Chondrocyte (in vitro differentiated cells): ENCODE results near the gene INTS7. TPM values are rescaled to one million over a fixed set of nuclear protein-coding genes. Genes with fewer than 3 reads are reported as not detected.

Source experiments
- DNase-seq: peaks from one replicate; pipeline ENCODE4 v3.0.0; 2021; ENCODE audit warnings: mixed read lengths, low spot score
- H3K27ac Mint-ChIP-seq: one replicate; pipeline ENCODE4 v1.8.0; 2021; ENCODE audit warnings: mild to moderate bottlenecking, moderate library complexity, mixed read lengths; ENCODE audit not compliant: unreplicated experiment
- H3K27me3 Mint-ChIP-seq: 2 replicates; pipeline ENCODE4 v1.8.0; 2021; ENCODE audit warnings: low read depth, mixed read lengths
- H3K36me3 Mint-ChIP-seq: 2 replicates; pipeline ENCODE4 v1.8.0; 2021; ENCODE audit warnings: low read depth, mixed read lengths
- H3K4me1 Mint-ChIP-seq: 2 replicates; pipeline ENCODE4 v1.8.0; 2021; ENCODE audit warnings: low read depth, mild to moderate bottlenecking, mixed read lengths
- H3K4me3 Mint-ChIP-seq: one replicate; pipeline ENCODE4 v1.8.0; 2021; ENCODE audit warnings: mild to moderate bottlenecking, moderate library complexity, mixed read lengths; ENCODE audit not compliant: unreplicated experiment
- H3K9me3 Mint-ChIP-seq: 2 replicates; pipeline ENCODE4 v1.8.0; 2021; ENCODE audit warnings: low read depth, mixed read lengths
- CTCF ChIP-seq: fragments of 200-600 bp; sonication (generic); IDR thresholded peaks from 2 replicates; pipeline ENCODE4 v1.5.0; 2021; ENCODE audit warnings: antibody characterized with exemption, mild to moderate bottlenecking, moderate library complexity
- total RNA-seq: library from RNA; stranded (reverse); gene quantifications from 3 replicates; pipeline ENCODE4 v1.2.1, GENCODE V29; 2021

Gene INTS7
- total RNA-seq, 1 donor from 2014 or later: 18.6 TPM

GRCh38 chr1:211910913-211911485 is 124.4 kb downstream of the INTS7 start:
- DNase-seq: no peak
- Mint-ChIP-seq H3K36me3 (no peaks in the 10 kb centered on the region), H3K4me3 (no peak overlapping the region), H3K27me3 (peaks cover 6% of the 10 kb centered on the region), H3K4me1 (peaks cover 5% of the 10 kb centered on the region), H3K9me3 (no peaks in the 10 kb centered on the region), H3K27ac (no peak overlapping the region)
- no peak for TF ChIP-seq CTCF

GRCh38 chr1:211910113-211910884 is 125.1 kb downstream of the INTS7 start:
- TF ChIP-seq CTCF: no peak
- H3K27me3 Mint-ChIP-seq: peaks cover 6% of the 10 kb centered on the region
- no peak overlapping the region for H3K4me3 Mint-ChIP-seq
- no peak overlapping the region for H3K27ac Mint-ChIP-seq
- no peaks in the 10 kb centered on the region for H3K36me3 Mint-ChIP-seq
- no peak for DNase-seq
- H3K4me1 Mint-ChIP-seq: peaks cover 5% of the 10 kb centered on the region
- H3K9me3 Mint-ChIP-seq: no peaks in the 10 kb centered on the region

GRCh38 chr1:211909395-211909794 is 126.0 kb downstream of the INTS7 start:
- no peak overlapping the region for H3K4me3 Mint-ChIP-seq
- no peaks in the 10 kb centered on the region for H3K36me3 Mint-ChIP-seq
- H3K27me3 Mint-ChIP-seq: peaks cover 6% of the 10 kb centered on the region
- H3K4me1 Mint-ChIP-seq: peaks cover 5% of the 10 kb centered on the region
- H3K27ac Mint-ChIP-seq: no peak overlapping the region
- TF ChIP-seq CTCF: no peak
- DNase-seq: no peak
- no peaks in the 10 kb centered on the region for H3K9me3 Mint-ChIP-seq

GRCh38 chr1:211908951-211909350 is 126.4 kb downstream of the INTS7 start:
- Mint-ChIP-seq H3K36me3 (no peaks in the 10 kb centered on the region), H3K9me3 (no peaks in the 10 kb centered on the region), H3K4me3 (no peak overlapping the region), H3K27me3 (peaks cover 6% of the 10 kb centered on the region), H3K4me1 (peaks cover 5% of the 10 kb centered on the region), H3K27ac (no peak overlapping the region)
- DNase-seq: no peak
- TF ChIP-seq CTCF: no peak

- Mint-ChIP-seq H3K27ac (no peak overlapping the region), H3K36me3 (no peaks in the 10 kb centered on the region), H3K4me3 (no peak overlapping the region), H3K9me3 (no peaks in the 10 kb centered on the region), H3K4me1 (peaks cover 5% of the 10 kb centered on the region), H3K27me3 (peaks cover 6% of the 10 kb centered on the region)
- DNase-seq: no peak
- no peak for TF ChIP-seq CTCF
Observed at GRCh38 chr1:211908453-211908852, 126.9 kb downstream of the INTS7 start.
